ENCODE results near the gene GABRB2. TPM values are rescaled to one million over a fixed set of nuclear protein-coding genes. Genes with fewer than 3 reads are reported as not detected.

GABRB2 gene
- total RNA-seq, 1 experiment from 2014 or later: not detected

DNA sequence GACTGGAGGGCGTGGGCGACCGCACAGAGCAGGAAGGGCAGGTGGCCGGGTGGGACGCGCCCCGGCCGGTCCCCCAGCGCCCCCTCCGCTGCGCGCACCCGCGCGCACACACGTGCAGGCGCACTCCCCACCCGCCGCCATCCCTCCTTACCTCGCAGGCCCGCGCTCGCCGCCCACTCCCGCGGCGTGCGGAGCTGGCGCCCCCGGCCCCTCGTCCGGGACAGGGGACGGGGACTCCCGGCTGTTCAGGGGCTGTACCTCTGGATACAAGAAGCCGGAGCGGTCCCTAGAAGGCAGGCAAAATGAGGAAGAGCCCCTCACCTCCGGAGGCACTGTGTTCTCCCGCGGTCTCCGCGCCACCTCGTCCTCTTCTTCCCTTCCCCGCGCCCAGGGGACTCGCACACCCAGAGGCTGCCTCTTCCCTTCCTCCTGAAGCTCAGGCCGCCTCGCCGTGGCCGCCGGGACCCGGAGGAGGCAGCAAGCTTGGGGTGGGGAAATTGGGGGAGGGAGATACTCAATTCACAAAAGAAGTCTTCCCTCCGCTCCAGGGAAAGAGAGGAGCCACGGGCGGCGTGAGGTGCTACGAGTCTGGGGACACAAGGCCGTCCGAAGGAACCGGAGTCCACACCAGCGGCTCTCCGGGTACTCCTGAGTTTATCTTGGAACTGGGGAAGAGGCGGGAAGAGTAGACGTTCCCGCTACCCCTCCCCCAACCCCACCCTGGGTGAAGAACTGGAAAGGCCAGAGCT is 1.4 kb upstream of the GABRB2 start:
- no peak overlapping the region for H3K27ac ChIP-seq (ENCODE audit: low read depth, low read length)
- no peaks in the 10 kb centered on the region for H3K79me2 ChIP-seq (ENCODE audit: insufficient read depth, low read length)
- no peak overlapping the region for H3K4me3 ChIP-seq (replicated peaks in 1 of 2; ENCODE audit: low read depth in 1 of 2, low read length in 2 of 2)
- H4K20me1 ChIP-seq (ENCODE audit: insufficient read depth): no peaks in the 10 kb centered on the region
- no TSS peak for BruUV-seq (replicated peaks)
- no peaks in the 10 kb centered on the region for H3K4me1 ChIP-seq (ENCODE audit: control insufficient read depth in 1 of 2, insufficient read depth in 2 of 2, low read length in 2 of 2)
- H3K4me2 ChIP-seq (ENCODE audit: low read length): no peak overlapping the region
- ChIA-PET CTCF (no interaction called here), RAD21 (ENCODE audit: low non-redundant PET in 1 of 2, low total read pairs in 2 of 2, uncharacterized antibody in 2 of 2, unreplicated experiment in 2 of 2) (no interaction called here), POLR2A (no interaction called here)
- H3K9me3 ChIP-seq (ENCODE audit: control insufficient read depth in 1 of 2, insufficient read depth in 1 of 2, low read depth in 1 of 2, low read length in 2 of 2): no peaks in the 10 kb centered on the region; a peak in 2 of 4 replicates
- H3K36me3 ChIP-seq (ENCODE audit: control insufficient read depth in 1 of 2, insufficient read depth in 2 of 2, low read length in 2 of 2): no peaks in the 10 kb centered on the region
- H2AFZ ChIP-seq (ENCODE audit: low read depth, low read length, poor library complexity, severe bottlenecking): no peak overlapping the region
- intact Hi-C loops (cut with micrococcal nuclease): loop anchor here (10.0 kb wide), 1 partner anchor 1857 kb away; no protein-coding TSS in a partner anchor
- H3K27me3 ChIP-seq (ENCODE audit: insufficient read depth, low read length): no peaks in the 10 kb centered on the region
- no peaks in the 10 kb centered on the region for H3K9me2 ChIP-seq (ENCODE audit: insufficient read depth)
- no peak for DNase-seq (ENCODE audit: low read depth, low spot score)
- H3K9ac ChIP-seq (ENCODE audit: low read length): no peak overlapping the region
- ATAC-seq: no peak
- no peak for TF ChIP-seq EZH2 (IDR thresholded peaks at IDR 0.05)
- TF ChIP-seq SIN3A (IDR thresholded peaks at IDR 0.05; ENCODE audit: low read depth): no peak
- no peak for TF ChIP-seq SRF (IDR thresholded peaks at IDR 0.05; ENCODE audit: low read depth)
- TF ChIP-seq, protein P1, sequence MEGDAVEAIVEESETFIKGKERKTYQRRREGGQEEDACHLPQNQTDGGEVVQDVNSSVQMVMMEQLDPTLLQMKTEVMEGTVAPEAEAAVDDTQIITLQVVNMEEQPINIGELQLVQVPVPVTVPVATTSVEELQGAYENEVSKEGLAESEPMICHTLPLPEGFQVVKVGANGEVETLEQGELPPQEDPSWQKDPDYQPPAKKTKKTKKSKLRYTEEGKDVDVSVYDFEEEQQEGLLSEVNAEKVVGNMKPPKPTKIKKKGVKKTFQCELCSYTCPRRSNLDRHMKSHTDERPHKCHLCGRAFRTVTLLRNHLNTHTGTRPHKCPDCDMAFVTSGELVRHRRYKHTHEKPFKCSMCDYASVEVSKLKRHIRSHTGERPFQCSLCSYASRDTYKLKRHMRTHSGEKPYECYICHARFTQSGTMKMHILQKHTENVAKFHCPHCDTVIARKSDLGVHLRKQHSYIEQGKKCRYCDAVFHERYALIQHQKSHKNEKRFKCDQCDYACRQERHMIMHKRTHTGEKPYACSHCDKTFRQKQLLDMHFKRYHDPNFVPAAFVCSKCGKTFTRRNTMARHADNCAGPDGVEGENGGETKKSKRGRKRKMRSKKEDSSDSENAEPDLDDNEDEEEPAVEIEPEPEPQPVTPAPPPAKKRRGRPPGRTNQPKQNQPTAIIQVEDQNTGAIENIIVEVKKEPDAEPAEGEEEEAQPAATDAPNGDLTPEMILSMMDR (IDR thresholded peaks at IDR 0.05 in 2 of 3, conservative IDR thresholded peaks at IDR 0.05 in 1 of 3; ENCODE audit: borderline replicate concordance in 1 of 3, insufficient read depth in 1 of 3, low read depth in 2 of 3, low read length in 2 of 3): no peak
- no peak for TF ChIP-seq SP1 (IDR thresholded peaks at IDR 0.05; ENCODE audit: low read depth)
- TF ChIP-seq POLR2AphosphoS5 (IDR thresholded peaks at IDR 0.05; ENCODE audit: low read depth, low read length): no peak
- no peak for TF ChIP-seq EZH2phosphoT487 (IDR thresholded peaks at IDR 0.05; ENCODE audit: borderline replicate concordance)
- TF ChIP-seq JUND (IDR thresholded peaks at IDR 0.05): no peak
- TF ChIP-seq, protein P2, sequence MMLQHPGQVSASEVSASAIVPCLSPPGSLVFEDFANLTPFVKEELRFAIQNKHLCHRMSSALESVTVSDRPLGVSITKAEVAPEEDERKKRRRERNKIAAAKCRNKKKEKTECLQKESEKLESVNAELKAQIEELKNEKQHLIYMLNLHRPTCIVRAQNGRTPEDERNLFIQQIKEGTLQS (IDR thresholded peaks at IDR 0.05): no peak
- TF ChIP-seq, protein P3, sequence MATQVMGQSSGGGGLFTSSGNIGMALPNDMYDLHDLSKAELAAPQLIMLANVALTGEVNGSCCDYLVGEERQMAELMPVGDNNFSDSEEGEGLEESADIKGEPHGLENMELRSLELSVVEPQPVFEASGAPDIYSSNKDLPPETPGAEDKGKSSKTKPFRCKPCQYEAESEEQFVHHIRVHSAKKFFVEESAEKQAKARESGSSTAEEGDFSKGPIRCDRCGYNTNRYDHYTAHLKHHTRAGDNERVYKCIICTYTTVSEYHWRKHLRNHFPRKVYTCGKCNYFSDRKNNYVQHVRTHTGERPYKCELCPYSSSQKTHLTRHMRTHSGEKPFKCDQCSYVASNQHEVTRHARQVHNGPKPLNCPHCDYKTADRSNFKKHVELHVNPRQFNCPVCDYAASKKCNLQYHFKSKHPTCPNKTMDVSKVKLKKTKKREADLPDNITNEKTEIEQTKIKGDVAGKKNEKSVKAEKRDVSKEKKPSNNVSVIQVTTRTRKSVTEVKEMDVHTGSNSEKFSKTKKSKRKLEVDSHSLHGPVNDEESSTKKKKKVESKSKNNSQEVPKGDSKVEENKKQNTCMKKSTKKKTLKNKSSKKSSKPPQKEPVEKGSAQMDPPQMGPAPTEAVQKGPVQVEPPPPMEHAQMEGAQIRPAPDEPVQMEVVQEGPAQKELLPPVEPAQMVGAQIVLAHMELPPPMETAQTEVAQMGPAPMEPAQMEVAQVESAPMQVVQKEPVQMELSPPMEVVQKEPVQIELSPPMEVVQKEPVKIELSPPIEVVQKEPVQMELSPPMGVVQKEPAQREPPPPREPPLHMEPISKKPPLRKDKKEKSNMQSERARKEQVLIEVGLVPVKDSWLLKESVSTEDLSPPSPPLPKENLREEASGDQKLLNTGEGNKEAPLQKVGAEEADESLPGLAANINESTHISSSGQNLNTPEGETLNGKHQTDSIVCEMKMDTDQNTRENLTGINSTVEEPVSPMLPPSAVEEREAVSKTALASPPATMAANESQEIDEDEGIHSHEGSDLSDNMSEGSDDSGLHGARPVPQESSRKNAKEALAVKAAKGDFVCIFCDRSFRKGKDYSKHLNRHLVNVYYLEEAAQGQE (IDR thresholded peaks at IDR 0.05; ENCODE audit: low read depth): no peak
- no peak for TF ChIP-seq ELF1 (IDR thresholded peaks at IDR 0.05; ENCODE audit: borderline replicate concordance, low read depth)
- TF ChIP-seq RAD21 (IDR thresholded peaks at IDR 0.05; ENCODE audit: low read depth): no peak
- TF ChIP-seq ZFX (IDR thresholded peaks at IDR 0.05): no peak
- TF ChIP-seq POLR2A (IDR thresholded peaks at IDR 0.05; ENCODE audit: borderline replicate concordance, extremely low read depth, insufficient read depth, insufficient read length): no peak
